GM13977 (cell line): Measurements from ENCODE around the gene ATP4A.

Experiments used
- DNase-seq: peaks from one replicate; pipeline ENCODE4 v3.0.0; 2012; ENCODE audit warnings: low spot score
- in situ Hi-C: fragments of 300-500 bp; cut with MboI; formaldehyde crosslinking; loops from one replicate; pipeline ENCODE4 v1.12.0; 2022; ENCODE audit warnings: low sequenced_read_pairs, low pct_unique_long_range_greater_than_20kb, mixed read lengths, inconsistent platforms; ENCODE audit not compliant: unreplicated experiment
- TF ChIP-seq, protein P1 (sequence below): IDR thresholded peaks from 2 replicates; pipeline ENCODE4 v1.5.1; 2012; ENCODE audit warnings: mild to moderate bottlenecking, control low read depth; ENCODE audit not compliant: insufficient read depth; ENCODE audit errors: extremely low read depth, missing control alignments

Gene ATP4A

DNA sequence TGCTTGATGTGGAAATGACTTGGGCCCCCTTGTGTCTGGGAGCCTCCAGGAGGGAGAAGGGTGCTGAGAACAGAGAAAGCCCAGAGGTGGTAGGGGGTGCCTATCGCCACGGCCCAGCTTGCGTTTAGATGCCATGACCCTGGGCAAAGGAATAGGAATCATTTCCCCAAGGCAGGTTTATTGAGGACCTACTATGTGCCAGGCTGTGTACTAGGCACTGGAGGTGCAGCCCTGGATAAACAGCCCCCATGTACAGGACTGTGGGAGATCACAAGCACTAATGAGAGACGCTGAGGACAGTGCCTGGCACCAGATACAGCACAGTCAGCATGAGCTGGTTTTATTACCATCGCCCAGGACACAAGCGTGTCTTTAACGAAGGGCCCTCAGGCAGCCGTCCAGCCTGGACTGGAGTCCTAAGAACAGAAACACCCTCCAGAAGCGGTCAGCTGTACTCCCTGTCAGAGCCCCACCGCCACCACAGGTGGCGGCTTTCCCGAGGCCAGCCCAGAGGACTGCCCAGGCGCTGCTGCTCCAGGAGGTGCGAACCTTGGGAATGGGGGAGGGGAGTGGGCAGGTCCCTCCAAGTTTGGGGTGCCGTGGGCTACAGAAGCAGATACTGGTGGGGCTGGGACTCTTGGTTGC, 13.5 kb downstream of the ATP4A start:
- TF ChIP-seq, protein P1, sequence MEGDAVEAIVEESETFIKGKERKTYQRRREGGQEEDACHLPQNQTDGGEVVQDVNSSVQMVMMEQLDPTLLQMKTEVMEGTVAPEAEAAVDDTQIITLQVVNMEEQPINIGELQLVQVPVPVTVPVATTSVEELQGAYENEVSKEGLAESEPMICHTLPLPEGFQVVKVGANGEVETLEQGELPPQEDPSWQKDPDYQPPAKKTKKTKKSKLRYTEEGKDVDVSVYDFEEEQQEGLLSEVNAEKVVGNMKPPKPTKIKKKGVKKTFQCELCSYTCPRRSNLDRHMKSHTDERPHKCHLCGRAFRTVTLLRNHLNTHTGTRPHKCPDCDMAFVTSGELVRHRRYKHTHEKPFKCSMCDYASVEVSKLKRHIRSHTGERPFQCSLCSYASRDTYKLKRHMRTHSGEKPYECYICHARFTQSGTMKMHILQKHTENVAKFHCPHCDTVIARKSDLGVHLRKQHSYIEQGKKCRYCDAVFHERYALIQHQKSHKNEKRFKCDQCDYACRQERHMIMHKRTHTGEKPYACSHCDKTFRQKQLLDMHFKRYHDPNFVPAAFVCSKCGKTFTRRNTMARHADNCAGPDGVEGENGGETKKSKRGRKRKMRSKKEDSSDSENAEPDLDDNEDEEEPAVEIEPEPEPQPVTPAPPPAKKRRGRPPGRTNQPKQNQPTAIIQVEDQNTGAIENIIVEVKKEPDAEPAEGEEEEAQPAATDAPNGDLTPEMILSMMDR, result no peak
- no peak for DNase-seq
- in situ Hi-C loops, result no loop called here

DNA sequence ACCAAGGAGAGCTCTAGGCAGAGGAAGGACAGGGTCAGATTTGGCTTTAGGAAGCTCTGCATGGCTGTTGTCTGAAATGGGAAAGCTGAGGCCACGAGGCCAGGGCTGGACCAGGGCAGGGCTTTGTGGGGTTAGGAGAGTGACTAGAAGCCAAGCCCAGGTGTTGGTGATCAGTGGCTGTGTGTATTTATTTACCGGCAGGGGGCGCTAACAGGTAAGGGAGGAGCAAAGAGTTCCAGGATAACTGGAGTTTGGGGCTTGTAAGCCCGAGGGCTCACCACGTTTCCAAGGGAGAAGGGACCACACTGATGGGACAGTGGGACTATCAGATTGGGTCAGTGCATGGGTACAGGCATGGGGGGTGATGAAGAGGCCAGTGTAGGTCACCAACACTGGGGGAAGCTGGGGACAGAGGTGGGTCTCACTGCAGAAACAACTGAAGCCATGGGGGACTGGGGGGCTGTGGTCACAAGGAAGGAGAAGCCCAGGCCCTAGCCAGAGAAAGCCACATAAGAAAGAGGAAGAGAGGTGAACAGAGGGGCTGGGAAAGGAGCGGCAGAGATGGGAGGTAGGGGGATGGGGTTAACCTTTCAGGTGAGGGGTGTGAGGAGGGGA, 14.2 kb downstream of the ATP4A start:
- in situ Hi-C loops, result no loop called here
- TF ChIP-seq, protein P1, result peak; percentile 83
- DNase-seq, result peak; percentile 85

DNA sequence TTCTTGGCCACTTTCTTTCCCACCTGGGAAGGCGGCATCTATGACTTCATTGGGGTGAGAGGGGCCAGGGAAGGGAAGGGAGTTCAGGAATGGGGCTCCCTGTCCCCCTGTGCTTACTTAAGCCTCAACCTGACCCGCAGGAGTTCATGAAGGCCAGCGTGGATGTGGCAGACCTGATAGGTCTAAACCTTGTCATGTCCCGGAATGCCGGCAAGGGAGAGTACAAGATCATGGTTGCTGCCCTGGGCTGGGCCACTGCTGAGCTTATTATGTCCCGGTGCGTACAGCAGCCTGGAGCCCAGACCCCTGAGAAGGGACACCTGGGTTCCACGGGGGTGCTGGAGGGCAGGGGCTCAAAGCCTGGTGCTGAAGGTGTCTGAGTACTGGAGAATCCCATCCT, 16.9 kb downstream of the ATP4A start:
- TF ChIP-seq, protein P1, result no peak
- no peak for DNase-seq
- in situ Hi-C loops, result no loop called here

DNA sequence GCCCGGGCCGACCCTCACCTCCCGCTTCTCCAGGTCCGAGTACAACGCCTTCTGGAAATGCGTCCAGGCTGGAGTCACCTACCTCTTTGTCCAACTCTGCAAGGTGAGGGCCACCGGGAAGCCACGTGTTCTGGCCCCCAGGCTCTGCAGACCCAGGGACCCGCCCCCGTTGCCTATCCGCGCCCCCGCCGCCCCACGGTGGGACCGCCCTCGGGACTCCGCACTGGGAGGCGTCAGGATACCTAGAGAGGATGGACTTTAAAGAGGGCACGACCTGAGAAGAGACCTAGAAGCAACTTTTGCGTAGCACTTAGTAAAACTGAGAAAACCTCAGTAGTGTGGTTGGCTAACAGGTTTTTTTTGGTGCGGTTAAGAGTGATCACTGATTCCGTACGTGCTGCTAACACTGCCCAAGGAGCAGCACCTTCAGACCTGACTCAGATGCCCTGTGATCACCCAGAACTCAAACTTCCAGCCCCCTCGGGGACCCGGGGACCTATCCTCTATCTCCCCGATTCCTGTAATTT, 17.5 kb downstream of the ATP4A start:
- in situ Hi-C loops, result no loop called here
- DNase-seq, result peak; percentile 88
- TF ChIP-seq, protein P1, result no peak

DNA sequence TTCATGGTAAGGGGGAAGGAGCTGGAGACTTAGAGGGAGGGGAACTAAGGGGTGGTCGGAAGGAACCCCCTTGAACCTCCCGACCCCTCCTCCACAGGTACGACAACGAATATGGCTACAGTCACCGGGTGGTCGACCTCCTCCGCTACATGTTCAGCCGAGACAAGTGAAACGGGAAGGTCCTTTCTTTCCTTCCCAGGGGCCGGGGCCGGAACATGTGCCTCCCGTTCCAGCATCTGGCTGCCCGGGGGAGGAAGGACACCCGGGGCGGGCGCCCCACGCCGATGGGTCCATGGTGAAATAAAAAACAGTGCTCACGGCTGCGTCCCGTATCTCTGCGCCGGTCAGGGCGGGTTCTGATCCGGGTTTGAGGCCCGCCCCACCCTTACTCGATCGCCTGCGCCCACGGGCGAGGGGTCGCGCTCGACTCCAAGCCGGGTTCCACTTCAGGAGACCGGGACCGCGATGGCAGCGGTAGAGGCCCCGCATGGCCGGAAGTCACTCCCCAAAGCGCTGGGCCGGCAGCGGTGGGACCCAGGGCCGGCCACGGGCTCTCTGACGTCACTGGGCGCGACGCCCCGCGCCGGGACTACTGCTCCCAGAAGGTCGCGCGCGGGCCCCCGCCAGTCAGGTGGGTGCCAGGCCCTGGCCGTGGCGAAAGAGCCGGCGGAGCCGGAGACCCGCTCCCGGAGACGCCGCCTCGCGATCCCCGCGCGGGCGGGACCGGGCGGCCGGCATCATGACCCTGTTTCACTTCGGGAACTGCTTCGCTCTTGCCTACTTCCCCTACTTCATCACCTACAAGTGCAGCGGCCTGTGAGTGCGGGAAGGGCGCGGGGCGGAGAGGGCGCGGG, 18.2 kb downstream of the ATP4A start, which contains the start of gene TMEM147:
Gene TMEM147 (plus strand): TSS at position 626 of the 854 bp plus-strand sequence. CDS start 114 bp downstream, at position 740.
- TF ChIP-seq, protein P1, result no peak
- DNase-seq, result peak; percentile 98
- in situ Hi-C loops, result no loop called here

DNA sequence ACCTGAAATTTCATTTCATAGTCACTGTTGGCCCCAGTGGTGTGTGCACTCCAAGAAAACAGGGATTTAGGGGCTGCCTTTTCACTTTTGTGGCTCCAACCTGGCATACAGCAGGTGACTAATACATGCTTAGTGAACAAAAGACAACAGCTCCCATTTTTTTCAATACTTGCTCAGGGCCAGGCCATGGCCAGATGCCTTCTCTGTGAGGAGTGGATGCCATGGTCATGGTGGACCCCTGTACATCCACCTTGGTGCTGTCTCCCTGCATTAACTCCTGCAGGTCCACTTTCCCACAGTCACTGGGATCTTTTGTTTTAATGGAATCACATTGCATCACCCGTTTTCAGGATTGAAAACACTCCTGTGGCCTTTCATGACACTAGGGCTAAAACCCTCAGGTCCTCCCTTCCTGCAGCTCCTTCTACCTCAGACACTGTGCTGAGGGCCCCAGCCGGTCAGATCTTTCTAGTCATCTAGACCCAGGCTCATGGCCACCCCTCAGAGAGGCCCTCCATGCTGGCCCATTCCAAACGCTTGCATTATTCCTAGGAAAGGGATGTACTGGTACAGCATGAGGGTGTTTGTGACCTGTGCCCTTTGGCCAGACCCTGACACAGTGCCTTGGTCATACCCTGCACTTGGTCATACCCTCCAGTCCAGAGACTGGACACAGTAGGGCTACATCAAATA, 19.2 kb downstream of the ATP4A start:
- DNase-seq, result no peak
- in situ Hi-C loops, result no loop called here
- TF ChIP-seq, protein P1, result no peak
